Activated T-helper 9 cell treated with anti-CD3 and anti-CD28 coated beads, Interleukin-2, amount 50 U/mL, for 16 hours (primary cell): Measurements from ENCODE around the gene SMS.
A peak's percentile ranks its signal among the peaks of the same experiment; 100 is the strongest.

Experiments used
- DNase-seq: peaks from one replicate; pipeline ENCODE4 v3.0.0-alpha.2; 2020; ENCODE audit warnings: low read depth

The SMS gene

DNA sequence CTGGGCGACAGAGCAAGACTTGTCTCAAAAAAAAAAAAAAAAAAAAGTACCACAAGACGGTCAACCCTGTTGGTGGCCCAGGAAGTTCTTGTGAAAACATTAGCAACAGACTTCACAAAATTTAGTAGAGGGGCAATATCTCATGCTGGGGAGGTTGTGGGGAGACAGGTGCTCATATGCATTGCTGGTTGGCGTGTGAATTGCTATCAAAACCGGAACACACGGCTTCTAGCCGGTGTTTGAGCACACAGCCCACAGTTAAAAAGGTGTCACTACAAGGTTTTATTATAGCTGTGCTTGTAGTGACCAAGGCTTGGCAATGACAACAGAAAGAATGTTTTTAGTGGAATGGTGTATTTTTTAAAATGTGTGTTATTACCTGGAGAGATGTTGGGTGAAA is 41.8 kb downstream of the SMS start:
- DNase-seq = no peak

DNA sequence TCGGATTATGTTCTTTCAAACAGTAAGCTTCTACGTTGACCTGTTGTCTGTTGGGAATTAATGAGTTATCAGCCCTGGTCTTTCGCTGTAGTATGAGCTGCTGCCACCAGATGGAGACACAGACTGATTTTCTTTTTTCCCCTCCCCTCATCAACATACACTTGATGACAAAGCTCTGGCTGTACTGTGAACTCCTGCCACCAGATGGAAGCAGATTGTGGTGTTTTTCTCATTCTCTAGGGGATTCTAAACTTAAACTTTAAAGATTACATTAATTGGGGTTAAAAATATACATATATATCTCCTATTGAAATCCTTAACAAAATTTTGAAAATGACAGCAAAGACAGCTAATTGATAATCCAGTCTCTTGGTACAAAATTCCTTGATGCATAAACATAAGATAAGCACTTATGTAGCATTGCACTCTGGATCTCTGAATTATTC is 44.8 kb downstream of the SMS start:
- DNase-seq = peak; percentile 34

- no peak for DNase-seq
Observed at GRCh38 chrX:21986596-21986995, 46.1 kb downstream of the SMS start.

GRCh38 chrX:21989384-21989783 is 48.9 kb downstream of the SMS start:
- no peak for DNase-seq

- DNase-seq = no peak
Observed at GRCh38 chrX:21990832-21991231, 50.3 kb downstream of the SMS start.

GRCh38 chrX:21991504-21991903 is 51.0 kb downstream of the SMS start:
- no peak for DNase-seq

DNA sequence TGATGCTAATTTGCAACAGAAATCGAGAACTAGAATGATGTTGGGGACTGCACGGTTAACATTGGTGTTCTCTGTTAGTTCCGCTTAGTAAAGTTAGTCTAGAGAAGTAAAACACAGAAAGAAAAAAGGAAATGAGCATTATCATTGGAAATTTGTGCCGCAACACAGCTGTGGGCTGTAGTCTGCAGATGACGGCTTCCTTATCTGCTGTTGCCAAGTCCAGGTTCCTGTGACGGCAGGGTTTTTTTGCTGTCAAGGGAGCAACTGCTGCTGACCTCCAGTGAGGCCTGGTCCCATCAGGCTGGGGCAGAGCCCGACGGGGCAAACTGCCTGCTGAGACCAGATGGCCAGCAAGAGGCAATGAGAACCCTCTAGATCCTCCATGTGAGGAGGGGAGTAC is 52.8 kb downstream of the SMS start:
- DNase-seq = no peak

DNA sequence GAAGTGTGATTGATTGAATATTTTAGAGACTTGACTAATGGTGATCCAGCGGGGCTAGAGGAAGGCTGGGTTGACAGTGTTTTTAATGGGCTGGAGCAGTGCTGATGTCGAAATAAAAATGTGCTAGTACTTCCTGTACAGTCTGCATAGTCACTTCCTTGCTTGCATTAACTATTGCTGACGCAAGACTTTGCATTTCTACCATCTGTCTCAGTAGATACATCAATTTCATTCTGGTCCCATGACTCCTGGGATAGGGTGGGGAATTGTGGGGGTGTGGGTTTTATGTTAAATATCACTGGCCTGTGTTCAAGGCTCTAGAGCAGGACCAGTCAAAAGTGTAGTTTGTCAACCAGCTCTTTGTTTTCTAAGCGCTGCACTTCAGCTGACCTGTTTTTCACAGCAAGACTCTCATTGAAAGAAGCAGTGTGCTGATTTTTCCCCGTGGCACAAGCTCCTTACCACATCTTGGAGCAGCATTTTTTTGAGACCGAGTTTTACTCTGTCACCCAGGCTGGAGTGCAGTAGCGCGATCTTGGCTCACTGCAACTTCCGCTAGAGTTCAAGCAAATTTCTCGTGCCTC is 56.5 kb downstream of the SMS start:
- DNase-seq = no peak

DNA sequence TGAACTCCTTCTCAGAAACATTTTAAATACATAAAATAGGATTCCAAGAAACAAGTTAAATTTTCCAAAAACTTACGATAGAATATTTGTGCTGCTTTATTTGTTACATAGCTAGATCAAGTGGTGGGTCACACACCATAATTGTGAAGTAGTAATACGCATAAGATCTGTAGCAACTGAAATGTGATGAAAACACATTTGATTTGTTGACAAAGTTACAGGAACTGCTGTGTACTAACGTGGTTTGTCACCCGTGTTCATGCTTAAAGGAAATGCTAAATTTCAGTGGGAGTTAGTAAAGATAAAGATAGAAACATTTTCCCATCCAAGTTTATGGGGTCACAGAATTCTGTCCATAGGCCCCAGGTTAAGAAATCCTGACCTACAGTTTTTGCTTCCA is 57.5 kb downstream of the SMS start:
- DNase-seq = no peak

GRCh38 chrX:22004866-22005265 is 64.4 kb downstream of the SMS start:
- DNase-seq = no peak

GRCh38 chrX:22012051-22012450 is 71.5 kb downstream of the SMS start:
- DNase-seq = no peak

DNA sequence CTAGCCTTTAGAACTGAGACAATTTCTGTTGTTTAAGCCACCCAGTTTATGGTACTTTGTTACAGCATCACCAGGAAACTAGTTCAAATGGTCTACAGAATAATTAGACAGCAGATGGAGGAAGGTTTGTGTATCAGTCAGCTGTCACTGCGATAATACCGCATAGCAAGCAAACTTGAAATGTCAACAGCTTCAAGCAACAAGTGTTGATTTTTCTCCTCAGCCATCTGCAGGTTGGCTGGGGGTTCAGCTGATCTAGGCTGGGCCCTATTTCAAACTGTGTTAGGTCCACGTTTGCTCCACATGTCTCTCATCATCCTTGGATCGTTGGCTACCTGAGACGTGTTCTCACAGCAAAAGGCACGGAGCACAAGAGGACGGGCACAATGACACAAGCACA is 72.4 kb downstream of the SMS start:
- DNase-seq = no peak

DNA sequence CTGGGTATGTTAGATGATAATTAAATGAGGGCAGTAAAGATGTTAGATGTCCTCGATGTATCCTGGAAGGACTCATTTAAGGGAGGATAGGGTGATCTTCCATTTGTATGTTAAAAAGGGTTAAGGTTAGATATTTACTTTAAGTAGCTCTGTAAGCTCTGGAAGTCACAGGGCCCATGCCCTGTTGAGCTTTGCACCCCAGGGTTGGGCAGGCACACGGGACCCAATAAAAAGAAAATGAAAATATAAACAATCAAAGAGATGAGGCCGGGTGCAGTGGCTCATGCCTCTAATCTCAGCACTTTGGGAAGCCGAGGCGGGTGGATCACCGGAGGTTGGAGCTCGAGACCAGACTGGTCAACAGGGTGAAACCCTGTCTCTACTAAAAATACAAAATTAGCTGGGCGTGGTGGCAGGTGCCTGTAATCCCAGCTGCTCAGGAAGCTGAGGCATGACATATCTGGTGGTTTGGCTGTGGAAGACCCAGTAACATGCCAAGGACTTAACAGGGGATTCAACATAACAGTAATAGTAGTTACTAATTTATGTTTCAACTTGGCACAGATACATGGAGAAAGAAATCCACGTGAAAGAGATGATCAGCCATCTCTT is 74.7 kb downstream of the SMS start:
- no peak for DNase-seq

- no peak for DNase-seq
Observed at GRCh38 chrX:22021751-22022324, 81.3 kb downstream of the SMS start.

DNA sequence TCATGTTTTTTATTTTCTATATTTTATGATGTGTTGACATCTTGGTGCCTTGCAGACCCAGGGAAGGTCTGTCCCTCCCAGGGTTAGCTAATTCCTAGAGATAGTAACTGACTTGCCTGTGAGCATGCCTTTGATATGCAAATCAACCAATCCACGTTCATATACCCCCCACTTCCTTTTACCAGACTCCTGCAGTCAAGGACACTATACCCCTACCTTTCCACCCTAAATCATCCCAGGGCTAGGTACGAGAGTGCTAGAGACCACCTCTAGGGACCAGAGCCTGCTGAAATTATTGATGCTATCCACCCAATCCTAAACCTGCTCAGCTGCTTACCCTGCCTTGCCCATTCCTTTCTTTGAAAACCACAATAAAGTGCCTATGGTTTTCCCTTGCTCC is 84.1 kb downstream of the SMS start:
- no peak for DNase-seq

DNA sequence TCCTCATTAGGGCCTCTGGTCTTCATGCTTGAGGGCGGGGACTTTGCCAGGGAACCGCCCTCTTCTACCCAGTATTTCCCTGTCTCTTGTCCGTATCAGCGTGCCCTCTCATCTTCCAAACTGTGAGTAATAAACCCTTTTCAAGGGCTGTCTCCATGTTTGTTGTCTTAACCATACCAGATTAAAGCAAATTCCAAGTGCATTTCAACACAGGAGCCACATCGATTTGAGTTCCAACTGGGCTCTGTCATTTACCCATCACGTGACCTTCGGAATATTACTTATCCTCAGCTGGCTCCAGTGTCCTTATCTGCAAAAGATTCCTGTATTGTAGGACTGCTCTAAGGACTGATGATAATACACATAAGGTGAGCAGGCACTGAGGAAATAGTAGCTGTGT is 85.2 kb downstream of the SMS start:
- DNase-seq = no peak

DNA sequence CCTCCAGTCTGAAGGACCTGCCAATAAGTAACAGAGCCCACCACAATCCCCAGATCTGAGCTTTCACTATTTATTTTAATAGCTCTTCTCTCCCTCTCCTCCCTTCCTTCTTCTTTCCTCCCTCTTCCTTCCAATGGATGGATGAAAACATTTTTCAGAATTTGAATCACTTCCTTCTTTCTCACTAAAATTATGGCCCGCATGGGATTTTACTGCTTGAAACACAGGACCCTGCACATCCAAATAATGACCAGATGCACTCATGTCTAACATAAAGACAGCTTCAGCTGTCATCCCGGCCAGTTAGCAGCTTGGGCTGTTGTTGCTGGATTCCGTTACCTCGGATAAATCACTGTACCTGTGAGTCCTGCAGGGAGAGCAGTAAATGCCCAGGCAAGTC is 86.2 kb downstream of the SMS start:
- no peak for DNase-seq

DNA sequence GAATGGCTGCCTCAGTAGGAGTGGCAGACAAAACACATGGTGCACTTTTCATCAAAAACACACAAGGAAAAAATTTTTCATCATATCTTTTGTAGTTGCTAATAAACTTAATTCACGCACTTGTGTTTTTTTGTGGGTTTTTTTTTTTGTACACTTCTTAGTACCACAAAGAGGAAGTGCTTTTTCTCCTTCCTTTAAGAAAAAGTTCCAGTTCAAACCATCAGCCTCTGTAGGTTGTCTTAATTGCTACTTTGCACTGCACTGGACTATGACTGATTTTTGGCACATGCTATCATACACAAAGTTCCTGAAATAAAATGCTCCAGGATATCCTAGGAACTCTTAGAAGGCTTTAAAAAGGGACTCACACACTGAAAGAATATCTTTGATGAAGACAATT is 91.6 kb downstream of the SMS start, which contains the start of gene PHEX:
TSS of gene PHEX (plus strand) at position 242 of the 400 bp plus-strand sequence. CDS start 681 bp downstream, outside the sequence.
- no peak for DNase-seq

DNA sequence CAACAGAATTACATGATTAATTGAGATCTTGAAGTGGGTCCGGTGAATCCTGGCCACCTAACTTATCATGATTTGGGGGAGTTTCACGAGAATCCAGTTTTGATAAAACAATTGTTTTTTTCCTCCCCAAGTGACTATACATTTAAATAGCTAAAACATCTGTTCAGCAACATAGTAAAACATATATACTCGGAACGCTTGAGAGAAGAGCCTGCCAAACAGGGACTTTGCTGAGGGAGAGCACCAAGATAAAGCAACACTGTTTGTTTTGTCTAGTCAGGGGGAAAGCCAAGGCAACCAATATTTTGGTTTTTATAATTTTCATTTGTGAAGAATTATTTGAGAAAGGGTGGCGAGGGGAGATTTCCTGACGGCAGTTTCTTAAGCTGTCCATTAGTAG is 92.0 kb downstream of the SMS start:
- no peak for DNase-seq

DNA sequence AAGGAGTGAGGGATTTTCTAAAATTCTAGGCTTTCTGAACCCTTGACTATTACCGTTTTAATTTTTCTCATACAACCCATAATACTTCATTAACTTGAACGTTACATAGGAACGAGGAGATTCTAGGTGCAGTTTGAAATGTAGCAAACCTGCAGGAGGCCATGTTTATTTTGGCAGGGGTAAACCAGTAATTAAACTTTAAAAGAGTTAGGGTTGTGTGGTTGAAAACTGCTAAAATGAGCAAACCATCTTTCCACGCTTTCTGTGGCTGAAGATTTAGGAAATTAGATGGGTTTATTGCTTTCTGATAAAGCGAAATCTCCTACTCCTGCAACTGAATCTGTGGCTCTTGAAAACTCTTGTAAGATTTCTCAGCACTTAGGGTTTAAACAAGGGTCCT is 93.3 kb downstream of the SMS start:
- DNase-seq = no peak

DNA sequence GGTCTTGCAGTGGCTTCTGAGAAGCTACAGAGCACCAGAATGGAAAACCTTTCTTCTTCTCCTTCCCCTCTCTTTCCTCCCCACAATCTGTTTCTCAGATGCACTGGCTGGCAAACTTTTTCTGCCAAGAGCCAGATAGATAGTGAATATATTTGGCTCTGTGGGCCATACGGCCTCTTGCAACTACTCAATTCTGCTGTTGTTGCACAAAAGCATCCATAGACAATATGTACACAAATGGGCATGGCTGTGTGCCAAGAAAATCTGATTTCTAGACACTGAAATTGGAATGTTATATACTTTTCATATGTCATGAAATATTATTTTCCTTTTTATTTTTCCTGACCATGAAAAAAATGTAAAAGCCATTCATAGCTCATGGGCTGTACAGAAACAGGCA is 94.7 kb downstream of the SMS start:
- no peak for DNase-seq

- DNase-seq = no peak
Observed at GRCh38 chrX:22037225-22037624, 96.7 kb downstream of the SMS start.

DNA sequence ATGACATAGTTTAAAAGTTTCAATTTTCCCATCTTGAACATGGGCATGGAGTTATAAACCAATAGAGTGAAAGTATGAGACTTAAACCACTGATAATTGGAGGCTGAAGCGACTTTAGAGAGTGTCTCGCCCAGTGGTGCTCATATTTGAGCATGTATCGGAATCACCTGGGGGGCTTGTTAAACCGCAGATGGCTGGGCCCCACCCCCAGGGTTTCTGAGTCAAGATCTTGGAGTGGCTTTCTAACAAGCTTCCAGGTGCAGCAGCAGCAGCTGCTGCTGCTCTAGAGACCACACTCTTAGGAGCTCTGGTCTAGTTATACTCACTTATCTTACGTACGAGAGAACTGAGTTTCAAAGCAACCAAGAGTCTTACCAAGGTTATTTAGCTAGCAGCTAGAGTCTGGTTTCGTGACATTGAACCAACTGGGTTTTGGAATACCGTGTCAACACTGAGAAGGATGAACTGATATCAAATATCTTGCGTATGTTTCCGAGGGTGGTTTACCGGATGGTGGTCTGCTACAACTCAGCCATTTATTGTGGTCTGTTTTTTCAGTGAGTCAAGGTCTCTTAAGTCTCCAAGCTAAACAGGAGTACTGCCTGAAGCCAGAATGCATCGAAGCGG is 97.5 kb downstream of the SMS start:
- no peak for DNase-seq
